GM23248 (cell line): ENCODE measurements around the gene TRAF3IP1. TPM values are rescaled to one million over a fixed set of nuclear protein-coding genes. Genes with fewer than 3 reads are reported as not detected.

Experiments used
- DNase-seq: peaks from one replicate; pipeline ENCODE4 v3.0.0-alpha.2; 2015
- H2AFZ ChIP-seq: fragments of 200-600 bp; sonication (generic); 2 replicates; pipeline ENCODE4 v1.6.1; 2016; ENCODE audit warnings: antibody characterized with exemption
- H3F3A ChIP-seq: fragments of 200-600 bp; sonication (generic); 2 replicates; pipeline ENCODE4 v1.6.1; 2016; ENCODE audit warnings: mild to moderate bottlenecking, antibody characterized with exemption, mixed run types; ENCODE audit not compliant: insufficient read depth
- H3K27ac ChIP-seq: fragments of 200-600 bp; sonication (generic); 2 replicates; pipeline ENCODE4 v1.5.1; 2016; ENCODE audit warnings: mild to moderate bottlenecking
- H3K27me3 ChIP-seq: fragments of 200-600 bp; sonication (generic); replicated peaks from 2 replicates; pipeline ENCODE4 v1.6.1; 2016; ENCODE audit warnings: mild to moderate bottlenecking; ENCODE audit not compliant: insufficient read depth
- H3K36me3 ChIP-seq: fragments of 200-600 bp; sonication (generic); 2 replicates; pipeline ENCODE4 v1.6.1; 2016; ENCODE audit warnings: low read depth, mild to moderate bottlenecking
- H3K4me1 ChIP-seq: fragments of 200-600 bp; sonication (generic); 2 replicates; pipeline ENCODE4 v1.6.1; 2016; ENCODE audit warnings: mild to moderate bottlenecking; ENCODE audit not compliant: insufficient read depth
- H3K4me2 ChIP-seq: fragments of 200-600 bp; sonication (generic); one replicate; pipeline ENCODE4 v1.6.1; 2016; ENCODE audit warnings: mild to moderate bottlenecking; ENCODE audit not compliant: unreplicated experiment
- H3K4me3 ChIP-seq: fragments of 200-600 bp; sonication (generic); 2 replicates; pipeline ENCODE4 v1.5.1; 2016; ENCODE audit warnings: mild to moderate bottlenecking
- H3K79me2 ChIP-seq: fragments of 200-600 bp; sonication (generic); 2 replicates; pipeline ENCODE4 v1.6.1; 2016; ENCODE audit warnings: mild to moderate bottlenecking; ENCODE audit not compliant: insufficient read depth
- H3K9ac ChIP-seq: fragments of 200-600 bp; sonication (generic); 2 replicates; pipeline ENCODE4 v1.6.1; 2016; ENCODE audit warnings: mild to moderate bottlenecking
- H3K9me2 ChIP-seq: fragments of 200-600 bp; sonication (generic); 2 replicates; pipeline ENCODE4 v1.6.1; 2016; ENCODE audit warnings: mixed run types, mild to moderate bottlenecking, moderate library complexity; ENCODE audit not compliant: insufficient read depth
- H3K9me3 ChIP-seq: fragments of 200-600 bp; sonication (generic); one replicate; pipeline ENCODE4 v1.6.1; 2017; ENCODE audit warnings: low read depth
- H4K20me1 ChIP-seq: fragments of 200-600 bp; sonication (generic); 2 replicates; pipeline ENCODE4 v1.6.0; 2016; ENCODE audit not compliant: insufficient read depth
- EZH2 ChIP-seq: fragments of 200-600 bp; sonication (generic); IDR thresholded peaks from 2 replicates; pipeline ENCODE4 v1.6.1; 2018; ENCODE audit warnings: antibody characterized with exemption, mild to moderate bottlenecking; ENCODE audit not compliant: insufficient read depth, poor library complexity, severe bottlenecking
- EZH2phosphoT487 ChIP-seq: fragments of 200-600 bp; sonication (generic); IDR thresholded peaks from 2 replicates; pipeline ENCODE4 v1.6.1; 2018; ENCODE audit warnings: antibody characterized with exemption, moderate library complexity, mild to moderate bottlenecking, low read depth; ENCODE audit not compliant: insufficient read depth
- WGBS, 2 experiments: methylation state at CpG; one replicate each; pipeline ENCODE4 v1.1.6; 2015 to 2017; ENCODE audit warnings: low lambda C conversion rate in 2 of 2, low coverage in 1 of 2; ENCODE audit errors: missing lambda C conversion rate in 2 of 2; 5-methylcytosine and 5-hydroxymethylcytosine counted together
- in situ Hi-C: fragments of 300-500 bp; cut with MboI; formaldehyde crosslinking; loops from 2 replicates; pipeline ENCODE4 v1.15.0; 2020
- polyA plus RNA-seq: library from polyadenylated mRNA; unstranded; fragments of >200 nt; fragmentation: Nextera tagmentation; extraction: Ambion mirVana; gene quantifications from 2 replicates; pipeline ENCODE4 v1.2.1, GENCODE V29; 2016
- total RNA-seq: library from RNA; depleted of rRNA; stranded (reverse); fragments of >200 nt; shearing (Covaris generic); gene quantifications from 2 replicates; pipeline ENCODE4 v1.2.3, GENCODE V29; 2014

TRAF3IP1 gene
- total and polyA plus RNA-seq, 2 experiments from 2014 or later: 9.5 to 10.6 TPM

DNA sequence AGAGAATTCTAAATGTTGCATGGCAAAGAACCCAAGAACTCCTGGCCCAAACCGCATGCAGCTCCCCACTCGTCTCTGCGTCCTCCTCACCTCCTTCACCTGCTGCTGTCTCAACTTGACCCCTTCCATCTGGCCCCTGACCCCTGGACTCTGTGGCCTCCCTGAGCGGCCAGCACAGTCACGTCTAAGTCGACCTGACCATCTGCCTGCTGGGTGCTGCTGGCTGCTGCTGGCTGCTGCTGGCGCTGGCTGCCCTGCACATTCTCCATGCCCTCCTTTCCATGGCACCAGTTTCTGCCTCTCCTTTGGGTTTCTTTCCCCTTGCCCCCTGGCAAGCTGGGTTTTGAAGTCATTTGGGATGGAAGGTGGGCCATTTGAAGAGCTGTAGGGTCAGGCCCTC lies 76.3 kb downstream of the TRAF3IP1 start:
- Histone ChIP-seq H4K20me1 (no peaks in the 10 kb centered on the region), H3F3A (peaks cover 5% of the 10 kb centered on the region; the same call in 1 of the 2 replicates), H3K36me3 (0 out of 2 replicates have a peak, but pooled peaks cover 6% of the 10 kb centered on the region), H3K9ac (no peak overlapping the region), H2AFZ (no peak overlapping the region), H3K27me3 (no peaks in the 10 kb centered on the region), H3K4me1 (no peaks in the 10 kb centered on the region), H3K79me2 (no peaks in the 10 kb centered on the region), H3K9me3 (no peaks in the 10 kb centered on the region), H3K4me2 (no peak overlapping the region), H3K9me2 (no peaks in the 10 kb centered on the region), H3K4me3 (no peak overlapping the region), H3K27ac (no peak overlapping the region)
- in situ Hi-C loops: no loop called here
- TF ChIP-seq EZH2phosphoT487 (no peak), EZH2 (no peak)
- DNase-seq: no peak
- 94 to 96% methylated on average over 7 of the region's 7 CpGs for WGBS, 2 experiments

DNA sequence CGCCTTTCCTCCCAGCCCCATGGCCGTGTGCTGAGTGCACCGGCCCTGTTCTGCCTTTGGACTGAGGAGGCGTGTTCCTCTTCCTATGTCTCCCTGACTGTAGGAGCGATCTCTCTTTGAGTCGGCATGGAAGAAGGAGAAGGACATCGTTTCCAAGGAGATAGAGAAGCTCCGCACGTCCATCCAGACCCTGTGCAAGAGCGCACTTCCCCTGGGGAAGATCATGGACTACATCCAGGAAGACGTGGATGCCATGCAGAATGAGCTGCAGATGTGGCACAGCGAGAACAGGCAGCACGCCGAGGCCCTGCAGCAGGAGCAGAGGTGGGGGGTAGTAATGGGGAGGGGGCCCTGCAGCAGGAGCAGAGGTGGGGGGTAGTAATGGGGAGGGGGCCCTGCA lies 77.0 kb downstream of the TRAF3IP1 start:
- Histone ChIP-seq H2AFZ (no peak overlapping the region), H3K9me3 (no peaks in the 10 kb centered on the region), H3K4me2 (no peak overlapping the region), H3K9ac (no peak overlapping the region), H4K20me1 (no peaks in the 10 kb centered on the region), H3K4me3 (no peak overlapping the region), H3K27ac (no peak overlapping the region), H3K79me2 (no peaks in the 10 kb centered on the region), H3K27me3 (no peaks in the 10 kb centered on the region), H3K36me3 (0 out of 2 replicates have a peak, but pooled peaks cover 6% of the 10 kb centered on the region), H3K4me1 (no peaks in the 10 kb centered on the region), H3F3A (peaks cover 5% of the 10 kb centered on the region; the same call in 1 of the 2 replicates), H3K9me2 (no peaks in the 10 kb centered on the region)
- DNase-seq: no peak
- TF ChIP-seq EZH2phosphoT487 (no peak), EZH2 (no peak)
- in situ Hi-C loops: no loop called here
- 66 to 68% methylated on average over 14 of the region's 14 CpGs for WGBS, 2 experiments

DNA sequence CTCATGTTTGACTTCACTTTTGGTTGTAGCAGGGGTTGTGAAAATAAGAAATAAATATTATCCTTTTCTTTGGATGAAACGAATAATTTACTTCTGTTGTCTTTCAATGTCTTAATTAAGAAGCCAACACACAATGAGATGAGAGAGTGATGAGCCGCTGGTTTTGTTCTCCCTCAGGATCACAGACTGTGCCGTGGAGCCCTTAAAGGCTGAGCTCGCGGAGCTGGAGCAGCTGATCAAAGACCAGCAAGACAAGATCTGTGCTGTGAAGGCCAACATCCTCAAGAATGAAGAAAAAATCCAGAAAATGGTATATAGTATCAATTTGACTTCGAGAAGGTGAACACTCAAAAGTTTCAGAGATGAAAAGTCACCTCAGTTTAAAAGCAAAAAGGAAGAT lies 78.3 kb downstream of the TRAF3IP1 start:
- no peak for TF ChIP-seq EZH2
- no peak for DNase-seq
- H2AFZ ChIP-seq: no peak overlapping the region
- no peaks in the 10 kb centered on the region for H4K20me1 ChIP-seq
- no peaks in the 10 kb centered on the region for H3K9me3 ChIP-seq
- H3F3A ChIP-seq: peaks cover 5% of the 10 kb centered on the region; the same call in 1 of the 2 replicates
- H3K9ac ChIP-seq: no peak overlapping the region
- 0 out of 2 replicates have a peak, but pooled peaks cover 6% of the 10 kb centered on the region for H3K36me3 ChIP-seq
- in situ Hi-C loops: no loop called here
- no peaks in the 10 kb centered on the region for H3K9me2 ChIP-seq
- WGBS, 2 experiments: 78 to 82% methylated on average over 6 of the region's 6 CpGs
- no peaks in the 10 kb centered on the region for H3K4me1 ChIP-seq
- no peak overlapping the region for H3K27ac ChIP-seq
- no peak overlapping the region for H3K4me3 ChIP-seq
- no peaks in the 10 kb centered on the region for H3K27me3 ChIP-seq
- no peak overlapping the region for H3K4me2 ChIP-seq
- no peaks in the 10 kb centered on the region for H3K79me2 ChIP-seq

DNA sequence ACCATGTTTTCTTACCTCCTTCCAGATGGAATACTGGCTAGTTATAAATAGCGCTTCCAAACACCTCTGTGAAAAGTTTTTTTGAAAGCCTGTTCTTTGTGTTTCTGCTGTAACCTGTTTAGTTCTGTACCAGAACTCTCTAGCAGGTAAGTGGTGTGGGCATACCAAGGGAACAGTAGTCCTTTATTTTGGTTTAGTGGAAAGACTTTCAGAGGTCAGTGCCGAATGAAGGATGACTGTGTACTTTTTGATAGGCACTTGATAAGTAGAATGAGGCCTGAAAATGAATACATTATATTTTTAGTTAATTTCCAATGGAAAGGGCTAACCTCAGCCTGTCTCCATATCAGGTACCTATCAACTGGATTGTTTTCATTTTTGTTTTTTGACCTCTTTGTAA lies 78.8 kb downstream of the TRAF3IP1 start:
- in situ Hi-C loops: no loop called here
- Histone ChIP-seq H3K79me2 (no peaks in the 10 kb centered on the region), H4K20me1 (no peaks in the 10 kb centered on the region), H3K4me1 (no peaks in the 10 kb centered on the region), H3K9me2 (no peaks in the 10 kb centered on the region), H3F3A (peaks cover 5% of the 10 kb centered on the region; the same call in 1 of the 2 replicates), H3K27ac (no peak overlapping the region), H2AFZ (no peak overlapping the region), H3K9ac (no peak overlapping the region), H3K4me2 (no peak overlapping the region), H3K4me3 (no peak overlapping the region), H3K9me3 (no peaks in the 10 kb centered on the region), H3K36me3 (0 out of 2 replicates have a peak, but pooled peaks cover 6% of the 10 kb centered on the region), H3K27me3 (no peaks in the 10 kb centered on the region)
- no peak for TF ChIP-seq EZH2
- TF ChIP-seq EZH2phosphoT487: no peak
- no peak for DNase-seq
- 97 to 98% methylated on average over 2 of the region's 2 CpGs for WGBS, 2 experiments

GRCh38 chr2:238401551-238401950 lies 81.2 kb downstream of the TRAF3IP1 start:
- Histone ChIP-seq H2AFZ (no peak overlapping the region), H3K27me3 (no peaks in the 10 kb centered on the region), H4K20me1 (no peaks in the 10 kb centered on the region), H3F3A (peaks cover 5% of the 10 kb centered on the region; the same call in 1 of the 2 replicates), H3K79me2 (no peaks in the 10 kb centered on the region), H3K9me2 (no peaks in the 10 kb centered on the region), H3K4me2 (no peak overlapping the region), H3K4me1 (no peaks in the 10 kb centered on the region), H3K4me3 (no peak overlapping the region), H3K36me3 (0 out of 2 replicates have a peak, but pooled peaks cover 6% of the 10 kb centered on the region), H3K9me3 (no peaks in the 10 kb centered on the region), H3K9ac (no peak overlapping the region), H3K27ac (no peak overlapping the region)
- no peak for DNase-seq
- 90 to 91% methylated on average over 8 of the region's 8 CpGs for WGBS, 2 experiments
- in situ Hi-C loops: no loop called here
- no peak for TF ChIP-seq EZH2
- TF ChIP-seq EZH2phosphoT487: no peak
